ENCODE measurements around the gene ZNF611. TPM values are rescaled to one million over a fixed set of nuclear protein-coding genes. Genes with fewer than 3 reads are reported as not detected.
A peak's percentile ranks its signal among the peaks of the same experiment; 100 is the strongest.
"Not testable (repeated sequence)": the region's sequence is repeated elsewhere in the genome, so short reads cannot be mapped to it uniquely, and the experiment has no call there.

ZNF611 gene
- total RNA-seq, 1 donor from 2014 or later, result 16.3 TPM

- no peak for TF ChIP-seq CTCF (IDR thresholded peaks at IDR 0.05)
- no peaks in the 10 kb centered on the region for H3K27me3 Mint-ChIP-seq (ENCODE audit: low read depth)
- H3K4me3 Mint-ChIP-seq (ENCODE audit: unreplicated experiment), result no peak overlapping the region
- H3K9me3 Mint-ChIP-seq (ENCODE audit: low read depth), result peaks cover 18% of the 10 kb centered on the region
- peaks cover 1% of the 10 kb centered on the region for H3K4me1 Mint-ChIP-seq (ENCODE audit: low read depth)
- no peak for DNase-seq (ENCODE audit: low spot score)
- H3K27ac Mint-ChIP-seq (ENCODE audit: unreplicated experiment), result no peak overlapping the region
- peaks cover 59% of the 10 kb centered on the region for H3K36me3 Mint-ChIP-seq (ENCODE audit: low read depth)
These were observed 24.3 kb downstream of the ZNF611 start for GRCh38 chr19:52710538-52710937.

- H3K4me3 Mint-ChIP-seq (ENCODE audit: unreplicated experiment); H3K27ac Mint-ChIP-seq (ENCODE audit: unreplicated experiment); H3K27me3 Mint-ChIP-seq (ENCODE audit: low read depth); H3K4me1 Mint-ChIP-seq (ENCODE audit: low read depth); DNase-seq (ENCODE audit: low spot score): not testable (repeated sequence)
- Mint-ChIP-seq H3K9me3 (ENCODE audit: low read depth) (peaks cover 37% of the 10 kb centered on the region), H3K36me3 (ENCODE audit: low read depth) (peaks cover 44% of the 10 kb centered on the region)
These were observed 29.2 kb downstream of the ZNF611 start for GRCh38 chr19:52705615-52706014.

GRCh38 chr19:52703917-52704316 lies 30.9 kb downstream of the ZNF611 start:
- Mint-ChIP-seq H3K27ac (ENCODE audit: unreplicated experiment) (no peak overlapping the region), H3K9me3 (ENCODE audit: low read depth) (peaks cover 37% of the 10 kb centered on the region), H3K36me3 (ENCODE audit: low read depth) (peaks cover 41% of the 10 kb centered on the region), H3K4me3 (ENCODE audit: unreplicated experiment) (no peak overlapping the region), H3K27me3 (ENCODE audit: low read depth) (no peaks in the 10 kb centered on the region), H3K4me1 (ENCODE audit: low read depth) (no peaks in the 10 kb centered on the region)
- no peak for TF ChIP-seq CTCF (IDR thresholded peaks at IDR 0.05)
- no peak for DNase-seq (ENCODE audit: low spot score)

GRCh38 chr19:52700673-52701072 lies 34.2 kb downstream of the ZNF611 start:
- Mint-ChIP-seq H3K4me3 (ENCODE audit: unreplicated experiment) (no peak overlapping the region), H3K27me3 (ENCODE audit: low read depth) (no peaks in the 10 kb centered on the region), H3K4me1 (ENCODE audit: low read depth) (no peaks in the 10 kb centered on the region), H3K27ac (ENCODE audit: unreplicated experiment) (no peak overlapping the region), H3K9me3 (ENCODE audit: low read depth) (peaks cover 20% of the 10 kb centered on the region), H3K36me3 (ENCODE audit: low read depth) (peaks cover 18% of the 10 kb centered on the region)
- no peak for TF ChIP-seq CTCF (IDR thresholded peaks at IDR 0.05)
- DNase-seq (ENCODE audit: low spot score), result no peak

GRCh38 chr19:52699555-52699954 lies 35.3 kb downstream of the ZNF611 start:
- not testable (repeated sequence) for DNase-seq (ENCODE audit: low spot score); H3K4me3 Mint-ChIP-seq (ENCODE audit: unreplicated experiment); H3K27ac Mint-ChIP-seq (ENCODE audit: unreplicated experiment); H3K27me3 Mint-ChIP-seq (ENCODE audit: low read depth); H3K36me3 Mint-ChIP-seq (ENCODE audit: low read depth); H3K4me1 Mint-ChIP-seq (ENCODE audit: low read depth); H3K9me3 Mint-ChIP-seq (ENCODE audit: low read depth)
- TF ChIP-seq CTCF (IDR thresholded peaks at IDR 0.05), result peak; percentile 44

GRCh38 chr19:52695996-52696395 lies 38.8 kb downstream of the ZNF611 start:
- peaks cover 2% of the 10 kb centered on the region for H3K36me3 Mint-ChIP-seq (ENCODE audit: low read depth)
- H3K9me3 Mint-ChIP-seq (ENCODE audit: low read depth), result no peaks in the 10 kb centered on the region
- no peak overlapping the region for H3K27ac Mint-ChIP-seq (ENCODE audit: unreplicated experiment)
- no peaks in the 10 kb centered on the region for H3K27me3 Mint-ChIP-seq (ENCODE audit: low read depth)
- DNase-seq (ENCODE audit: low spot score), result no peak
- no peak overlapping the region for H3K4me3 Mint-ChIP-seq (ENCODE audit: unreplicated experiment)
- TF ChIP-seq CTCF (IDR thresholded peaks at IDR 0.05), result no peak
- H3K4me1 Mint-ChIP-seq (ENCODE audit: low read depth), result peaks cover 8% of the 10 kb centered on the region
